DMS79 (cell line): Measurements from ENCODE around the gene ARHGEF9.
"Not testable (repeated sequence)": the region's sequence is repeated elsewhere in the genome, so short reads cannot be mapped to it uniquely, and the experiment has no call there.

ENCODE experiments used
- DNase-seq: peaks from one replicate; lab custom pipeline; 2025; lab: John Stamatoyannopoulos, UW

ARHGEF9 gene

GRCh38 chrX:63657821-63658220, 127.2 kb downstream of the ARHGEF9 start:
- no peak for DNase-seq

DNA sequence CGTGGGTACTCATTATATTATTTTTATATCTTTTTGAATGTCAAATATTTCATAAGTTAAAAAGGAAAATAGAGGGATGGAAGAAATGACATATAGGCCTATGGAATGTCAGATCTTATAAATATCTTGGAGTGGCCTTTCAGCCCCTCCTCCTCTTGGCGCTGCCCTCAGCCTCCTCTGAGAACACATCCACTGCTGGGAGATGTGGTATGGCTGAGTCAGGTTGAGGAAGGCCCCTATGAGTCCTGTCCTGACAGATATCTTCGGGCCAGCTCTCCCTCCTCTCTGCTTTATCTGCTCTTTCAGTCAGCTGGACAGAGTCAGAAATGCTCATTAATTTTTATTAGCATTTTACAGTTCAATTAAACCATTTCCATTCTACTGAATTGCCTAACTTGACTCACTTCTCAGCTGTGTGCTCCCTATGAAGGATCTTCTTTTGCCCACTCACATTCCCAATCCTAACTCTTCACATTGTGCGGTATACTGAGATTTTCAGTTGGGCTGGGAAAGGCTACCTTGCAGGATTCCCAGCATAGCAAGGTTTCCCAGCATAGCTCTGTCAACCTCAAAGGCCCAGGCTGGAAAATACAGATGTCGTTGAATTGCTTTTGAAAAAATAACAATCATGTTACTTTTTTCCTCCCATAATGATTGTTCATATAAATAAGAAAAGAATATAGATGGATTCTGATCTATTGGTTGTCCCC, 128.0 kb downstream of the ARHGEF9 start:
- no peak for DNase-seq

DNA sequence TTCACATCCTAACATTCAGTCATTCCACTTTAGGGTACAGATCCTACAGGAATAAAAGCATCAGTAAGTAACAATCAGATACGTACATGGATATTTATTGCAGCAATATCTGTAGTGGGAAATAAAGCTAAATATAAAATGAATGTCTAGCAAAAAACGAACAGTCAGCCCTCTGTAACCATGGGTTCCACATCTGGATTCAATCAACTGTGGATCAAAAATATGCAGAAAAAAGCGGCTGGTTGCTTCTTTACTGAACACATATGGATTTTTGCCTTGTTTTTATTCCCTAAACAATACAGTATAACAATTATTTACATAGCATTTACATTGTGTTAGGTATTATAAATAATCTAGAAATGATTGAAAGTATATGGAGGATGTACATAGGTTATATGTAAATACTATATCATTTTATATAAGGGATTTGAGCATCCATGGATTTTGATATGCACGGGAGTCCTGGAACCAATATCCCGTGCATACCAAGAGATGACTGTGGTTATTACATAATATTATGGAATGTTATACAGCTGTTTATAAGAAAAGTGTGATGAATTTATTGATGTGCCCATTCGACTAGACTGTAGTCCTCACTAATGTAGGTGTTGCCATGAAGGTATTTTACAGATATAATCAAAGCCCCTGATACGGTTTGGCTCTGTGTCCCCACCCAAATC, 132.8 kb downstream of the ARHGEF9 start:
- DNase-seq: no peak

DNA sequence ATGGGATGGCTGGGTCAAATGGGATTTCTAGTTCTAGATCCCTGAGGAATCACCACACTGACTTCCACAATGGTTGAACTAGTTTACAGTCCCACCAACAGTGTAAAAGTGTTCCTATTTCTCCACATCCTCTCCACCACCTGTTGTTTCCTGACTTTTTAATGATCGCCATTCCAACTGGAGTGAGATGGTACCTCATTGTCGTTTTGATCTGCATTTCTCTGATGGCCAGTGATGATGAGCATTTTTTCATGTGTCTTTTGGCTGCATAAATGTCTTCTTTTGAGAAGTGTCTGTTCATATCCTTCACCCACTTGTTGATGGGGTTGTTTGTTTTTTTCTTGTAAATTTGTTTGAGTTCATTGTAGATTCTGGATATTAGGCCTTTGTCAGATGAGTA, 139.3 kb downstream of the ARHGEF9 start:
- DNase-seq: not testable (repeated sequence)

DNA sequence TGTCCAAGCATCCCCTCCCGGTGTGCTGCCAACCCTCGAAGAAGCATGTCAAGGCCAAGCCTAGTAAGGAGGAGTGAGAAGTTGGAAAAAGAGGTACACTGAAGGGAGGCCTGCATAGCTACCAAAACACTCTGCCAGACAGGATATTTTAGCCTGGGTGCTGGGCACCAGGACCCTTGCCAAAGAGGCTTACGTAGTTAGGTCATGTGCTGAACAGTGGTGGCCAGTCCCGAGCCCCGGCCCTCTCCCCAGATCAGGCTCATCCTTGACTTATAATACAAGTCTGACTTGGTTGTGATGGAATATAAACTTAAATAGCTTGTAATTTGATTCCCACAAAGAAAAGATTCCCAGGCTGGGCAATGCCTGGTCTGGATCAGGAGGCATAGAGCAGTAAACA, 149.3 kb downstream of the ARHGEF9 start:
- no peak for DNase-seq

DNA sequence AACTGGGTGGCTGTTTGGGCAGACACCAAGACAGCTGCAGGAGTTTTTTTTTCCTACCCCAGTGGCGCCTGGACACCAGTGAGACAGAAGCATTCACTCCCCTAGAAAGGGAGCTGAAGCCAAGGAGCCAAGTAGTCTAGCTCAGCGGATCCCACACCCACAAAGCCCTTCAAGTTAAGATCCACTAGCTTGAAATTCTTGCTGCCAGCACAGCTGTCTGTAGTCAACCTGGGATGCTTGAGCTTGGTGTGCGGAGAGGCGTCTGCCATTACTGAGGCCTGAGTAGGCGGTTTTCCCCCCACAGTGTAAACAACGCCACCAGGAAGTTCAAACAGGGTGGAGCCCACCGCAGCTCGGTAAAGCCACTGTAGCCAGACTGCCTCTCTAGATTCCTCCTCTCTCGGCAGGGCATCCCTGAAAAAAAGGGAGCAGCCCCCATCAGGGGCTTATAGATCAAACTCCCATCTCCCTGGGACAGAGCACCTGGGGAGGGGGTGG, 171.4 kb downstream of the ARHGEF9 start:
- no peak for DNase-seq

- DNase-seq: no peak
These were observed 199.1 kb downstream of the ARHGEF9 start for GRCh38 chrX:63585936-63586335.
